Endothelial cell (in vitro differentiated cells): ENCODE results near the gene LGR6. TPM values are rescaled to one million over a fixed set of nuclear protein-coding genes. Genes with fewer than 3 reads are reported as not detected.
A peak's percentile ranks its signal among the peaks of the same experiment; 100 is the strongest.

Experiments
- DNase-seq: peaks from one replicate; pipeline ENCODE4 v3.0.0; 2021; ENCODE audit warnings: low spot score
- H3K27ac Mint-ChIP-seq: one replicate; pipeline ENCODE4 v1.8.0; 2021; ENCODE audit warnings: mixed read lengths, inconsistent platforms; ENCODE audit not compliant: unreplicated experiment
- H3K27me3 Mint-ChIP-seq: one replicate; pipeline ENCODE4 v1.8.0; 2021; ENCODE audit warnings: mild to moderate bottlenecking, moderate library complexity, mixed read lengths, inconsistent platforms; ENCODE audit not compliant: unreplicated experiment
- H3K36me3 Mint-ChIP-seq: one replicate; pipeline ENCODE4 v1.8.0; 2021; ENCODE audit warnings: mild to moderate bottlenecking, low read depth, mixed read lengths, inconsistent platforms; ENCODE audit not compliant: unreplicated experiment
- H3K4me1 Mint-ChIP-seq: one replicate; pipeline ENCODE4 v1.8.0; 2021; ENCODE audit warnings: mild to moderate bottlenecking, mixed read lengths, inconsistent platforms; ENCODE audit not compliant: unreplicated experiment
- H3K4me3 Mint-ChIP-seq: one replicate; pipeline ENCODE4 v1.8.0; 2021; ENCODE audit warnings: mild to moderate bottlenecking, mixed read lengths, inconsistent platforms; ENCODE audit not compliant: unreplicated experiment
- H3K9me3 Mint-ChIP-seq: one replicate; pipeline ENCODE4 v1.8.0; 2021; ENCODE audit warnings: mixed read lengths, inconsistent platforms; ENCODE audit not compliant: unreplicated experiment
- CTCF ChIP-seq: fragments of 200-600 bp; sonication (generic); IDR thresholded peaks from one replicate; pipeline ENCODE4 v1.5.0; 2021; ENCODE audit warnings: antibody characterized with exemption; ENCODE audit not compliant: unreplicated experiment
- total RNA-seq: library from RNA; stranded (reverse); fragmentation: NEBNext Ultra II Directional; extraction: Animal tissue kit (Norgen Biotek cat#: 25700); gene quantifications from one replicate; pipeline ENCODE4 v1.2.1, GENCODE V29; 2021; ENCODE audit not compliant: unreplicated experiment

Gene LGR6
- total RNA-seq, 1 donor from 2014 or later, result 0.23 TPM

GRCh38 chr1:202150602-202151001 lies 43.0 kb upstream of the LGR6 start:
- H3K27ac Mint-ChIP-seq, result no peak overlapping the region
- no peaks in the 10 kb centered on the region for H3K9me3 Mint-ChIP-seq
- no peak for DNase-seq
- TF ChIP-seq CTCF, result no peak
- peaks cover 11% of the 10 kb centered on the region for H3K4me1 Mint-ChIP-seq
- H3K4me3 Mint-ChIP-seq, result no peak overlapping the region
- H3K27me3 Mint-ChIP-seq, result peaks cover 10% of the 10 kb centered on the region
- peaks cover 8% of the 10 kb centered on the region for H3K36me3 Mint-ChIP-seq

GRCh38 chr1:202151045-202151444 lies 42.6 kb upstream of the LGR6 start:
- no peak for TF ChIP-seq CTCF

GRCh38 chr1:202152399-202152798 lies 41.2 kb upstream of the LGR6 start:
- Mint-ChIP-seq H3K27me3 (peaks cover 11% of the 10 kb centered on the region), H3K36me3 (peaks cover 8% of the 10 kb centered on the region), H3K27ac (no peak overlapping the region), H3K9me3 (no peaks in the 10 kb centered on the region), H3K4me3 (no peak overlapping the region), H3K4me1 (peaks cover 11% of the 10 kb centered on the region)
- DNase-seq, result no peak
- TF ChIP-seq CTCF, result no peak

More at GRCh38 chr1:202151045-202151444, 42.6 kb upstream of the LGR6 start:
- H3K4me1 Mint-ChIP-seq, result peaks cover 11% of the 10 kb centered on the region
- H3K4me3 Mint-ChIP-seq, result peak overlapping the region; percentile 68
- no peak for DNase-seq
- no peaks in the 10 kb centered on the region for H3K9me3 Mint-ChIP-seq
- peaks cover 10% of the 10 kb centered on the region for H3K27me3 Mint-ChIP-seq
- peaks cover 8% of the 10 kb centered on the region for H3K36me3 Mint-ChIP-seq
- H3K27ac Mint-ChIP-seq, result no peak overlapping the region

GRCh38 chr1:202153284-202153683 lies 40.3 kb upstream of the LGR6 start:
- Mint-ChIP-seq H3K4me1 (peaks cover 9% of the 10 kb centered on the region), H3K27me3 (peaks cover 8% of the 10 kb centered on the region), H3K27ac (no peak overlapping the region), H3K4me3 (no peak overlapping the region), H3K36me3 (peaks cover 6% of the 10 kb centered on the region), H3K9me3 (no peaks in the 10 kb centered on the region)
- TF ChIP-seq CTCF, result no peak
- no peak for DNase-seq

DNA sequence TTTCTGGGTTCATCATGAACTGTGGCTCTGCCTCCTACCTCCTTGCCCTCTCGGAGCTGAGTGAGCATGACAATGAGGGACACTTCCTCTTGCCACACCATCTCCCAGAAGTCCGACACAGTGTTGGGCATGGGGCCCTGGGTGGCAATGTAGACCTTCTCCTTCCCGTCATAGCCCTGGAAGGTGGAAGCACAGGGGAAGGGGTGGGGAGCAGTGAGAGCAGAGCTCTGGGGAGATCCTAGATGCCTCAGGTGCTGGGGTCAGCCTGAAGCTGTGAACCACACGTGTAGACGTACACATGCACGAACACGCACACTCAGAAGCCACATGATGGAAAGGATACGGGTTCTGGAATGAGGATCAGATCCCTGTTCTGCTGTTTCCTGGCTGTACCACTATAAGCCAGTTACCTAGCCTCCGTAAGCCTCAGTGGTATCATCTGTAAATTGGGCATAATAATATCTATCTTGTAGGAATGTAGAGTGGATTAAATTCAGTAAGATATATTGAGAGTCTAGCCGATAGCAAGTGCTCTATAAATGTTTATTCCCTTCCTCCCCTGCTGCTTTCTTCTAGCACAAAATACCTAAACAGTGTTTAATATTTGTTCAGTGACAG lies 39.3 kb upstream of the LGR6 start:
- H3K4me1 Mint-ChIP-seq, result peaks cover 9% of the 10 kb centered on the region
- H3K27me3 Mint-ChIP-seq, result peaks cover 4% of the 10 kb centered on the region
- no peaks in the 10 kb centered on the region for H3K9me3 Mint-ChIP-seq
- no peak overlapping the region for H3K4me3 Mint-ChIP-seq
- no peak overlapping the region for H3K27ac Mint-ChIP-seq
- TF ChIP-seq CTCF, result no peak
- DNase-seq, result no peak
- H3K36me3 Mint-ChIP-seq, result peaks cover 6% of the 10 kb centered on the region
